ENCODE data around the gene PROCR.
"Not testable (repeated sequence)": the region's sequence is repeated elsewhere in the genome, so short reads cannot be mapped to it uniquely, and the experiment has no call there.

PROCR gene

DNA sequence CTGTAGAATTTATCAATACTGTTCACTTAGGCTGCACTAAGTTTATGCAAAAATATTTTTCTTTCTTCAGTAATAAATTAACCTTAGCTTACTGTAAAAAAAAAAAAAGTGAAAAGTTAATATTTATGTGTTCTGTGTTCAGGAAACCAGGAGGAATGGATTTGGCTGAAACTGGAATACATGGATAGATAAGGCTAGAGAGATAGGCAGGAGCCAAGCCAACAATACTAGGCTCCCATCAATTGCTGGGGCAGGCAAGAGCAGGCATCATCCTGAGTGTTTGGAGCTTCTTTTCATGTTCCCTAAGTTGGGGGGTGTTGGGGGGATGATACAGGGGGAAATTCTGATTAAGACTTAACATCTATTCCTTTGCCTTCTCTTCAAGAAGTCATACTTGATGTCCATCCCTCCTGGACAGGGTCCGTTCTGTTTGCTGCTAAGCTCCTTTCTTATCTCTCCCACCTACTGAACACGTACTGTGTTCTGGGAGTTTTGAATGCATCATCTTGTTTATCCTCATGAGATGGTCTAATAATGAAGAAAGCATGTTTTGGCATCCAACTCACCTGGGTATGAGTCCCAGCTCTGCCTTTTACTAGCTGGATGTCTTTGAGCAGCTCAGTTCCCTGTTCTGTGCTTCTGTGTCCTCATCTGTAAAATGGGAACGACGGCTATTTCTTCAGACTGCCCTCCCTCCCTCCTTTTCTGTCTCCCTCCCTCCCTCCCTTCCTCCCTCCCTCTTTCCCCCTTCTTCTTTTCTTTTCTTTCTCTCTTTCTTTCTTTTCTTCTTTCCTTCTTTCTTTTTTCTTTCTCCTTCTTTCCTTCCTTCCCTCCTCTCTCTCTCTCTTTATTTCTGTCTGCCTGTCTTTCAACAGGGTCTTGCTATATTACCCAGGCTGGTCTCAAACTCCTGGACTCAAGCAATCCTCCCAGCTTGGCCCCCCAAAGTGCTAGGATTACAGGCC lies 6.4 kb upstream of the PROCR start:
- DNase-seq (ENCODE audit: low read depth) = no peak

DNA sequence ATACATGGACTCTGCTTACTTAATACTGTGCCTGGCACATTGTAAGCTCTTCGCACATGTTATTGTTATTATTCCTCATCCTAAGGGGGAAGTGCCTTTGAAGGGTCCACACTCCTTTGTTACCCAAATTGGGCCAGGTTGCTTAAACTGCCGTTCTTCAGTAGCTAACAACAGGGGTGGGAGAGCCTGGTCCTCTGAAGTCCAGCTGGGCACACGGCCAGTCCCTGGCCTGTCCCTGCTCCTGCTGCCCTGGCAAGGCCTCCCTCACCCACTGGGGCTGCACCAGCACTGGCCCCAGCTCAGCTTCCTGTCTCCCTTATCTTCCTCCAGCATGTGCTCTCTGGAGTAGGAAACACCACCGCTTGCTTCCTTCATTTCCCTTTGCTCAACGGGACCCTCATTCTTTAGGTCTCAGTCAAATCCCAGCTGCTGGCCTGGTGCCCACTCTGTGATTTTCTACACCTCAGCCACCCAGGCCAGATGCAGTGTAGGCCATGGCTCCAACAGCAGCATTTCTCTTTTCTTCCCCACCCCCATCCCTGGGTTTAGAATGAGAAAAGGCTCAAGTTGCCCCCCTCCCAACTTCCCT lies 5.5 kb upstream of the PROCR start:
- no peak for DNase-seq (ENCODE audit: low read depth)

DNA sequence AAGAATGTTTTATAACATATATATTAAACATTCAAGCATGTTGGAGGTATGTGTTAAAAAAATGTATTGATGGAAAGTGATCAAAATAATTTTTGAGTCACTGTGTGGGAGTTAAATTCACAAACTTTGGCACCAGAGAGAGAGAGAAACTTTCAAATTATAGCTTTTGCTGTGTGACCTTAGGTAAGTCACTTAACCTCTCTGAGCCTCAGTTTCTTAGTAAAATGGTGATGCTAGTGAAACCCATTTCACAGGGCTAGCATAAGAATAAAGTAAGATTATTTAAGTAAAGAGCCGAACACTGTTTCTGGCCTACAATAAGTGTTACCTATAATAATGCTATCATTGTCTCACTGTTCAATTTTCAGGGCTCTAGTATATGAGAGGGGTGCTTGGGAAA lies 4.1 kb upstream of the PROCR start:
- no peak for DNase-seq (ENCODE audit: low read depth)

DNA sequence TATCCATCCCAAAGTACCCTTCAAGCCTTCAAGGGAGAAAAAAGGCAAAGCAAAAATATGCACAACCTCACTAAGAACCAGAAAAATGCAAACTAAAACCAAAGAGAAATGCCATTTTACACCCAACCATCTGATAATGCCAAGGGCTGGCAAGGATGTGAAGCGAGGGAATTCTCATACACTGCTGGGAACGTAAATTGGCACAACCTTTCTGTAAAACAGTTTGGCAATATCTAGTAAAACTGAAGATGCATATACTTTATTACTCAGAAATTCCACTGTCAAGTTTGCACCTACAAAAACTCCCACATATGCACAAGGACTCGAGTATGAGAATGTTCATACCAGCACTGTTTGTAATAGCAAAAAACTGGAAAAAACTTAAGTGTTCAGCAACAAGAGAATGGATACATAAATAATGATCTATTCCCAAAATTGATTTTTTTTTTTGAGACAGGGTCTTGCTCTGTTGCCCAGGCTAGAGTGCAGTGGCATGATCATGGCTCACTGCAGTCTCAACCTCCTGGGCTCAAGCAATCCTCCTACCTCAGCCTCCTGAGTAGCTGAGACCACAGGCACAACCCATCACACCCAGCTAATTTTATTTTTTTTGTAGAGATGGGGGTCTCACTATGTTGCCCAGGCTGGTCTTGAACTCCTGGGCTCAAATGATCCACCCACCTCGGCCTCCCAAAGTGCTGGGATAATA lies 3.0 kb upstream of the PROCR start:
- not testable (repeated sequence) for DNase-seq (ENCODE audit: low read depth)

DNA sequence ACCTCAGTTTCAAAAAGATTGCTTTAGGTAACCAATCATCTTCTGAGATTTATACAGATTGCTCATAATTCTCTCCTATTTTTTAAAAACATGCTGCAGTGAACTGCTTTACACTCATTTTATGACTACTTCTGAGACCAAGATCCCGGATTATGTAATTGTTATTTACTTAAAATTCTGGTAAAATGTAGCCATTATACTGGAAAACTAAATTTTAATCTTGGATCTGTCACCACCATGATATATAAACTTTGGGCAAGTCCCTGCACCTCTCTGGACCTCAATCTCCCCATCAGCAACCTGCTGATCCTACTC lies 477 bp upstream of the PROCR start:
- no peak for DNase-seq (ENCODE audit: low read depth)

DNA sequence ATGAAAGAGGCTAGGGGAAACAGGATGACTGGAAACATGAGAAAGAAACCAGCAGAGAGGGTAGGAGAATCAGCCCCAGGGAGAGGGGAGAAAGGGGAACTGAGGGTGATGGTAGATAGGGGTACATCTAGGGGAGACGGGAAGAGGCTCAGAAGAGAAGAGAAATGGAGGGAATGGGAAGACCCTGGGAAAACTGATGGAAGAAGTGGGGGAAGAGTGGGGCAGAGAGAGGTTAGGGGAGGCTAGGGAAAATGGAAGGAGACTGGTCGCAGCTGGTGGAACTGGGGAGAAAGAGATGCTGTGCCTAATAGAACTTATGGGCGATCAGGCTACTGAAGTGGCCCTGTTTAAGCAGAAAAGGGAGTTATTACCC lies 548 bp downstream of the PROCR start:
- no peak for DNase-seq (ENCODE audit: low read depth)

DNA sequence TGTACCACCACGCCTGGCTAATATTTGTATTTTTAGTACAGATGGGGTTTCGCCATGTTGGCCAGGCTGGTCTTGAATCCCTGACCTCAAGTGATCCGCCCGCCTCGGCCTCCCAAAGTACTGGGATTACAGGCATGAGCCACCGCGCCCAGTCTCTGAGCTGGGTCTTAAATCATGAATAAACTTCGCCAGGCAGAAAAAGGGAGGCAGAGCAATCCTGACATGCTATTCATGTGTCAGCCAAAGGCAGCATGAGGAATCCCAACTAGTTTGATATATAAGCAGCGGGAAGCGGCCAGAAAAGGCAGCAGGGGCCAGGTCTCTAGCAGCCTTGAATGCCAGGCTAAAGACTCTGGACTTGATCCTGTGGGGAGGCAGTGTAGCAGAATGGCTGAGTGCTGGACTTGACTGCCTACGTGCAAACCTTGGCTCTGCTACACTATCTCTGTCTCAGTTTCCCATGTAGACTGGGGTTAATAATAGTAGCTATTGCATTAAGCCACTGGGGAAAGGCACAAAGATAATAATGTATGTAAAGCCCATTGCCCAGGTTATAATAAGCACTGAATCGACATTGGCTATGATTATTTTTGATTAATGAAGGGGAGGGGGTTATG lies 1.8 kb downstream of the PROCR start:
- no peak for DNase-seq (ENCODE audit: low read depth)

DNA sequence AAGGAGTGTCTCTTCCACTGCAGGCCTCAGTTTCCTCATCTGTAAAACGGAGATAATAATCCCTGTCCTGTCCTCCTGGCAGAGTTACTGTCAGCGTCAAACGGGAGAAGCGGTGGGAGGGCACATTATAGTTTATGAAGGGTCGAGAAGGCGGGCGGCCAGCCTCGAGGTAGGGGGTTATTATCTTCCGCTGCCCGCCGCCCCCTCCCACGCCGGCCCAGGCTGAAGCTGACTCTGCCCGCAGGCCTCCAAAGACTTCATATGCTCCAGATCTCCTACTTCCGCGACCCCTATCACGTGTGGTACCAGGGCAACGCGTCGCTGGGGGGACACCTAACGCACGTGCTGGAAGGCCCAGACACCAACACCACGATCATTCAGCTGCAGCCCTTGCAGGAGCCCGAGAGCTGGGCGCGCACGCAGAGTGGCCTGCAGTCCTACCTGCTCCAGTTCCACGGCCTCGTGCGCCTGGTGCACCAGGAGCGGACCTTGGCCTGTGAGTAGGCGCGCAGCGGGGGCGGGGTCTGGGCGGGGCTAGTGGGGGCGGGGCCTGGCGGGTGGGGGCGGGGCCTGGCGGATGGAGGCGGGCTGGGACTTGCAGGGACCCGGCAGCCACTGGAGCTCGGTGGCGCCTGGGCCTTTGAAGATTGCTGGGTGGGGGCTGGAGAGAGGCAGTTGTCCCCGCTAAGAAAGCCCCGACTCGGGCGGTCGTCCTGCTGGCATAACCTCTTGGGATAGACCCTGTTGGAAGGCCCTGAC lies 2.8 kb downstream of the PROCR start:
- no peak for DNase-seq (ENCODE audit: low read depth)

DNA sequence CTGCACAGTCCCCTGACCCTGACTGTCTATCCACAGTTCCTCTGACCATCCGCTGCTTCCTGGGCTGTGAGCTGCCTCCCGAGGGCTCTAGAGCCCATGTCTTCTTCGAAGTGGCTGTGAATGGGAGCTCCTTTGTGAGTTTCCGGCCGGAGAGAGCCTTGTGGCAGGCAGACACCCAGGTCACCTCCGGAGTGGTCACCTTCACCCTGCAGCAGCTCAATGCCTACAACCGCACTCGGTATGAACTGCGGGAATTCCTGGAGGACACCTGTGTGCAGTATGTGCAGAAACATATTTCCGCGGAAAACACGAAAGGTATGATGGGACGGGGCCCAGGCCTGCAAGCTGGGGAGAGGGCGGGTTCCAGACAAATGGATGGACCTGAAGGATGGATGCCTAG lies 4.3 kb downstream of the PROCR start:
- DNase-seq (ENCODE audit: low read depth) = no peak

DNA sequence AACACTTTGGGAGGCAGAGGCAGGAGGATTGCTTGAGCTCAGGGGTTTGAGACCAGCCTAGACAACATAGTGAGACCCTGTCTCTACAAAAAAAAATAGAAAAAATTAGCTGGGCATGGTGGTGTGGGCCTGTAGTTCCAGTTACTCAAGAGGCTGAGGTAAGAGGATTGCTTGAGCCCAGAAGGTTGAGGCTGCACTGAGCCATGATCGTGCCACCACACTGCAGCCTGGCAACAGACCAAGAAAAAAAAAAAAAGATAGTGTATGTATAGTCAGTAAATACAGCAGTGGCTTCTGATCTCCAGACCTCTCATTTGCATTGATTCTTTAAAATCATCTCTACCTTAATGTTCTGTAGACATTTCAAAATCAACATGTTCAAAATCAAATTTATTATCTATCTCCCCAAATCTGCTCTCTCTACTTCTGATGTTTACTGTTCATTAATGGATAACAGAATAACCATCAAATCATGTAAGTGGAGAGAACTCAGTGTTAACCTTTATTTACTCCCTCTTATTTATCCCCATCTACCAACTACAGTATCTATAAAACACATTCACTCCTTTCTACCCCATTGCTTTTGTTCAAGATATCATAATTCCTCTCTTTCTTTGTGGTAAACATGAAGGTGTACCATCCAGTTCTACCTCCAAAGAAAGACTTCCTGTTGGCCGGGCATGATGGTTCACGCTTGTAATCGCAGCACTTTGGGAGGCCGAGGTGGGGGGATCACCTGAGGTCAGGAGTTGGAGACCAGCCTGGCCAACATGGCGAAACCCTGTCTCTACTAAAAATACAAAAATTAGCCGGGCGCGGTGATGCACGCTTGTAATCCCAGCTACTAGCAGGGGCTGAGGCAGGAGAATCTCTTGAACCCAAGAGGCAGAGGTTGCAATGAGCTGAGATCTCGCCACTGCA lies 7.7 kb downstream of the PROCR start:
- DNase-seq (ENCODE audit: low read depth) = no peak

DNA sequence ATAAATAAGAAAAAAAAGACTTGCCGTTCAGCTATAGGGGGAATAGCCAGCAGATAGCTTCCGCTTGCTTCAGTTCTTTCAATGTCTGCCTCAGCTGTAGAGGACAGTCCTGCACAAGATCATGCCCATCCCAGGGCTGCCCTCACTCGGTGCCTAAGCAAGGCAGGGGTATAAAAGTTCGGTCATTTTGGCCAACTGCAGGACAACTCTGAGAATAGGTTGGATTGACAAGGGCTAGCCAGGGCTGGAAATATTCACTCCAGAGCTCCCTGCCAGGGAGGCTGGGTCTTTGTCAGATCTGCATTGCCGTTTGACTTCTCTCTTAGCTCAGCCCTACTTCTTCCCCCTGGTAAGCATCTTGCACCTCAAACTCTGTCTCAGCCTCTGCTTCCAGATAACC lies 8.4 kb downstream of the PROCR start:
- DNase-seq (ENCODE audit: low read depth) = no peak

DNA sequence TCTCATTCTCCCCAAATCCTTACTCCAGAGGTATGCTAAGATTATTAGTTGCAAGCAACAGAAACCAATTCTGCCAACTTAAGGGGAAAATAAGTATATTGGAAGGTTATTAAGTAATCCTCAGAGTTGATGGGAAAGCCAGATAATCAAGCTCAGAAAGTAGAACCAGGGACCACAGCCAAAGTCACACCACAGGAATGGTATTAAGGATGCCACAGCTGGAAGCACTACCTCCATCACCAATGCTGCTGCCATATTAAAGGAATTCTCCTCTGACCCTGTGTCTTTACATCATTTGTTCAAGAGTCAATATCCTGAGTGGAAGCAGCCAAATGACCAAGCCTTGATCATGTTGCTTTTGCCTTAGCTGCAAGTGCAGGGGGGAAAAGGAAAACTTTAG lies 9.9 kb downstream of the PROCR start:
- DNase-seq (ENCODE audit: low read depth) = no peak

DNA sequence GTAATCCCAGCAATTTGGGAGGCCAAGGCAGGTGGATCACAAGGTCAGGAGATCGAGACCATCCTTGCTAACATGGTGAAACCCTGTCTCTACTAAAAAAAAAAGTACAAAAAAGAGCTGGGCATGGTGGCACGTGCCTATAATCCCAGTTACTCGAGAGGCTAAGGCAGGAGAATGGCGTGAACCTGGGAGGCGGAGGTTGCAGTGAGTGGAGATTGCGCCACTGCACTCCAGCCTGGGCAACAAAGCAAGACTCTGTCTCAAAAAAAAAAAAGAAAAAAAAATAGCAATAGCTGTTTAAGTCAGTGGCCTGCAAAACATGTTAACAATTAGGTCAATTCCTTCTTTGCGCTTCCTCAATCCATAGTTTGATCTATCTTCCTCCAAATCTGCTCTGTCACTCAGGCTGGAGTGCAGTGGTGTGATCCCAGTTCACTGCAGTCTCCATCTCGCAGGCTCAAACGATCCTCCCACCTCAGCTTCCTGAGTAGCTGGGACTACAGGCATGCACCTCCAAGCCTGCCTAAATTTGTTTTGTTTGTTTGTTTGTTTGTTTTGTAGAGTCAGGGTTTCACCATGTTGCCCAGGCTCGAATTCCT lies 14.9 kb downstream of the PROCR start:
- DNase-seq (ENCODE audit: low read depth) = not testable (repeated sequence)

DNA sequence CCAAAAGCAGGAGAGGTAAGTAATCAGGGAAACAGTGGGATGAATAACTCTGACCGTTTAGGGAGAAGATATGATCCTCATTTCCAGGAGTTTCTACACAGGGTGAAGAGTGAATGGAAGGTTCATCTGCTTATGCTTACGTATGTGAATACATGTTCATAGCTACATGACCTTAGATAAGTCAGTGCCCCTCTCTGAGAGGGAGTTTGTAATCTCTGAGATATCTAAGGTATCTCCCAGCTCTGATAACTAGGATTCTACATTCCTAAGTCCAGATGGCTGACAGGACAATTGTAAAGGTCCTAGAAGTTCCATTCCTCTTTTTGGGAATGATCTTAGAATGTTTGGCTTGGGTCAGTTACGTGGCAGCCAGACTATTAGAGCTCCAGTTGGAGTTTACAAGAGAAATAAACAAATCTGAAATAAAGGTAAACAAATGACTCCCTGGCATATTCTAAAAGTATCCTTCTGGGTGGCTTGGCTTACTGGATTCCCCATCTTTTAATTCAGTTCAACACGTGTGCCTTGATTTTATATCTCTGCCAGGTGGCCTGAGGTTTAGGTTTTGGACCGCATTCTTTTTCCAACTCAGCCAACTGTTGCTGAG lies 15.8 kb downstream of the PROCR start:
- DNase-seq (ENCODE audit: low read depth) = no peak

DNA sequence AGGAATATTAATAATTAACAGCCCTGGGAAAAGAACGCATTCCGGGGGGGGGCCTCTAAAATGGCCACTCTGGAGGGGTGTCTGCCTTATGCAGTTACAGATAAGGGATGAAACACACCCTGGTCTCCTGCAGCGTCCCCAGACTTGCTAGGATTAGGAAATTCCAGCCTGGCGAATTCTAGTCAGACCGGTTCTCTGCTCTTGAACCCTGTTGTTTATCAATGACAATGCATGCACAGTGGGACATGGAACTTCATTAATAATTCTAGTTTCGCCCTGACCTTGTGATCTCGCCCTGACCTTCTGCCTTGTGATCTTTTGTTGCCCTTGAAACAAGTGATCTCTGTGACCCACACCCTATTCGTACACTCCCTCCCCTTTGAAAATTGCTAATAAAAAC lies 17.4 kb downstream of the PROCR start:
- DNase-seq (ENCODE audit: low read depth) = not testable (repeated sequence)

DNA sequence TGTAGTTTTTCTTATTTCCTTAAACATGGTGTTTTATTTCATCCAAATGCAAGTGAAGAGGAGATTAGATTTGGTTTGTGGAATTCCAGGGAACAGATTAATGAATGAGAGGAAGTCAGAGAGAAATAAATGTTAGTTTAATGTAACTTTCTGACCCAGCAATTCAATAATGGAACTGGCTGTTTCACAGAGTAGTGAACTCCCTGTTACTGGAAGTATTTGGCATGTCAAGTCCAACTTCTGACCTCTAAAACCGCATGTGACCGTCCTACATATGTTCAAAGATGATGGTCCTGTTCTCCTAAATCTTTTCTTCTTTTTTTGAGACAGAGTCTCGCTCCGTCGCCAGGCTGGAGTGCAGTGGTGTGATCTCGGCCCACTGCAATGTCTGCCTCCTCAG lies 18.7 kb downstream of the PROCR start:
- no peak for DNase-seq (ENCODE audit: low read depth)

DNA sequence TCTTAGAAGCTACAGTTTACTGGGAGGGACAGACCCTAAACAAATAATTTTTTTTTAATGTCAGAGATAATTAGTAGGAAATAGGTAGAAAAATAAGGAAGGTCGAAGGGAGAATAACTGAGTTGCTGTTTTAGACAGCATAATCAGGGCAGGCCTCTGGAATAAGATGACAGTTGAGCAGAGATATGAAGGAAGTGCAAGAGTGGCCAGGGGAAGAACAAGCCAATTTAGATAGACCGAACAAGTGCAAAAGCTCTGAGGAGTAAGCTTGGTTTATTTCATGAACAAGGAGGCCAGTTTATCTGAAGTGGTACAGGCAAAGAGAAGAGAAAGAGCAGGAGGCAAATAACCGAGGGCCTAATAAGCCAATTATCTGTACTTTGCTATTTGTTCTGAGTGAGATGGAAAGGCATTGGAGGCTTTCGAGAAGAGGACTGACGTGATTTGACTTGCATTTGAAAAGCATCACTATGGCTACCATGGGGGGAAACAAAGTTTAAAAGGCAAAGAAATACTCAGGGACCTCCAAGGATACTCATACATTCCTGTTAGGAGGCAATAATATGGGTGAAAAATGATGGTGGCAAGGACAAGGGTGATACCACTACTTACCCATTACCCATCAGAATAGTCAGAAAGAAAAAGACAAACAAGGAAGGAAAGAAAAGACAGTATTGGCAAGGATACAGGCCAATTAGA lies 19.7 kb downstream of the PROCR start:
- no peak for DNase-seq (ENCODE audit: low read depth)

DNA sequence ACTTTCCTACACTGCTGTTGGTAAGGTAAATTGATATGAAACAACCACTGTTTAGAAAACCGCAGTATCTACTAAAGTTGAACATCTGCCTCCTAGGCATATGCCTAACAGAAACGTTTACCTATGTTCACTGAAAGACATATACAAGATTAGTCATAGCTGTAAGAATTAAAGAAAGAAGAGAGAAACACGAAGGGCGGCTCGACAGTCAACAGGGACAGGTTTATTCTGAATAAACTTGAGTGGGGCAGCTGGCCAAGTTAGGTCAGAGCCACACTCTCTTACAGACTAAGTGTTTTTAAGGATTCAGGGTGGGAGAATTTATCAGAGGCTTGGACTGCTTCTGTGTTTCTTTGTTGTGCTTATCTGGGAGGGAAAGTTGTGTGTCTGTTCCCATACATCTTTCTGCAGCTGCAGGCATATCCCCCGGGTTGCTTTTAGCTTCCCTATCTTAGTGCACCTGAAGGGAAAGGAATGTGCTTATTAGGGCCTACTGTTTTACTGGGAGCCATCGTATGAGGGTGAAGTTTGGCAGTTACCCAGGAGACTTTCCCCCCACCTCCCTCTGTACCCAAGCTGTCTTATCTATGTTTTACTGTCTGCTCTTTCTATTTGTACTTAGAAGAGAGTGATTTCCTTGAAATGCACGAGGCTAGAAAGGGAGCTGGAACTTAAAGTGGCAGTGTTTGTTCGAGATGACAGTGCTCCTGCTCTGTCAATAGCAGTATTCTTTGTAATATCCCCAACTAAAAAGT lies 20.4 kb downstream of the PROCR start:
- DNase-seq (ENCODE audit: low read depth) = no peak

Data from fibroblast of the conjunctiva (primary cell).